ENCODE results near the gene RELA.
"Not testable (repeated sequence)": the region's sequence is repeated elsewhere in the genome, so short reads cannot be mapped to it uniquely, and the experiment has no call there.

RELA gene

DNA sequence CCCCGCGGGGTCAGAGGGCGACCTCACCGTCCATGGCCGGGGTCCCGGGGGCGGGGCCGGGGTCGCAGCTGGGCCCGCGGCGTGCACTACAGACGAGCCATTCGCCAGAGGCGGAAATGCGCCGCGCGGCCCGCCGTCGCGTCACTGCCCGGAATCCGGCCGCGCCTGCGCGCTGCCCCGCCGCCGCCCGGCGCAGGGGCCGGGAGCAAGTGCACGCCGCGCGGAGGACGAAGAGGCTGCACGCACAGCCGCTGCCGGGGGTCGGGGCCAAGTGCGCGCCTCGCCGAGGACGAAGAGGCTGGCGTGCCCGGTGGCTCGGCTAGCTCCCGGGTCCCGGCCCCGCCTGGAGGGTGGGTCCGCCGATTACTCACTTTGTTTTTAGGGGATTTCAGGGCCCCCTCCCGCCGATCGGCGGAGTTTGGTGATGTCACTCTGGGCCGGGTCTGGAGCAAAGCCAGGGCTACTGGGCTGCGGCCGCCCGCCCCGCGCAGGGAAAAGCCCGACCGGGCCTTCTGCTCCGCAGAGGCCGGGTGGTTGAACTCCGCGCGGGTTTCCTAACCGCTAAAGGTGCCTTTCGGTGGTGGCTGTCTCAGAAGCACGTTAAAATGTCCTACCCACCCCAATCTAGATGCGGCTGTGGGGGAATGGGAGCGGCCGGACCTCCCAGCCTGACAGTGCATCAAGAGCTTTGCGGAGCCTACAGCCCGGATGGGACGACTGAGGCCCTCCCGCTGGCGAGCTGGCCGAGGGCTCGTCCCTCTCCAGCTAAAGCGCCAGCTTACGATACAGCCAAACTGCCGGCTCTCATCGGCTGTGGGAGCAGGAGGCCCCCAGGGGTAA, at the start of gene RELA:
Gene RELA, minus strand, starts transcription at position 118 of the 840 bp plus-strand sequence. Its CDS starts 84 bp downstream, at position 34.
- peak; percentile 88 to 95 (median 90) for DNase-seq

DNA sequence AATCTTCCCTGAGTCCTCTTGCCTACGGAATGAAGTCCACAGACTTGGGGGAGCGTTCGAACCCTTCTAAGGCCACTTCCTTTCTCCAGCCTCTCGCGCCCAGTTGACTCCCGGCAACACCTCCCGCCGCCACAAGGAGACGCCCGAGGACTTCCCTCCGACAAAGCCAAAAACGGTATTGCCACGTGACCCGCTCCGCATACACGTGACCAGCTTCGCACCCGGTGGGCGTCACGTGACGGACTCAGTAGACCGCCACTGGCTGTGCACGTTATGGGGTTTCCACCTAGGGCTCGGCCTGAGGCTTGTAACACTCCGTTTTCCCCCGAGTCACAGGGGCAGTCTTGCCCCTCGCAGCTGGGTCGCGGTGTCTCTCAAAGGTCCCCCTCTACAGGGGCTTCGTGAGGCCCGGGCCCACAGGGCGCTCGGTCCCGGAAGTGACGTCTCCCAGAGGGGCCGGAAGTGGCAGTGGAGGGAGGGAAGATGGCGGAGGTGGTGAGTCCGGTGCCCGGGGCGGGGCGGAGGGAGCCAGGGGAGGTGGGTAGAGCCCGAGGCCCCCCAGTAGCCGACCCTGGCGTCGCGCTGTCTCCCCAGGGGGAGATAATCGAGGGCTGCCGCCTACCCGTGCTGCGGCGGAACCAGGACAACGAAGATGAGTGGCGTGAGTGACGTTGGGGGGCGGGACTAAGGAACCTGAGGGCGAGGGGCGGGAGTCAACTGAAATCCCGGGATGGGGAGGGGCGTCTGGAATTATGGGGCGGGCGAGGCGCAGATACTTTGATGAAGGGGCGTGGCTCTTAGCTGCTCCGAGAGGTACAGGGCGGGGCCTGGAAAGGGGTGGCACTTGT, 49.3 kb upstream of the RELA start, which contains the start of gene KAT5:
Gene KAT5, plus strand, starts transcription at position 468 of the 848 bp plus-strand sequence. Its CDS starts 16 bp downstream, at position 484.
- peak; percentile 98 to 100 (median 100) for DNase-seq

DNA sequence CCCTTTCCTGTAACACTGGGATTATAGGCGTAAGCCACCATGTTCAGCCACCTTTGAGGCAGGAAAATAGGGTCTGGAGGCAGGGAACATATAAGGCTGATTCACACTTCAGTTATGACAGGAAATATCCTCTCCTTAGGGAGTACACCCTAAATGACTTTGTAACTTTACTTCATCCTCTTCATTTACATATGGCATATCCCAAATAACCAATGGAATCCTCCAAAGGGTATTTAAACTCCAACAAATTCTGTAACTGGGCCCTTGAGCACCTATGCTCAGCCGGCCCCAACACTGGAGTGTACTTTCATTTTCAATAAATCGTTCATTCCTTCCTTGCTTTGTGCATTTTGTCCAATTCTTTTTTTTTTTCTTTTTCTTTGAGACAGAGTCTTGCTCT, 47.7 kb upstream of the RELA start:
- no peak for DNase-seq

DNA sequence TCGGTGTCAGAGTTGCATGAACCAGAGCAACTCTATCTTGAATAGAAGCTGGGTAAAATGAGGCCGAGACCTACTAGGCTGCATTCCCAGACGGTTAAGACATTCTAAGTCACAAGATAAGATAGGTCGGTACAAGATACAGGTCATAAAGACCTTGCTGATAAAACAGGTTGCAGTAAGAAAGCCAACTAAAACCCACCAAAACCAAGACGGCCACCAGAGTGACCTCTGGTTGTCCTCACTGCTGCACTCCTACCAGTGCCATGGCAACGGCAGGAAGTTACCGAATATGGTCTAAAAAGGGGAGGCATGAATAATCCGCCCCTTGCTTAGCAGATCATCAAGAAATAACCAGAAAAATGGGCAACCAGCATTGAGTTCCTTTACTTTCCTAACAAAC, 46.9 kb upstream of the RELA start:
- DNase-seq = no peak

DNA sequence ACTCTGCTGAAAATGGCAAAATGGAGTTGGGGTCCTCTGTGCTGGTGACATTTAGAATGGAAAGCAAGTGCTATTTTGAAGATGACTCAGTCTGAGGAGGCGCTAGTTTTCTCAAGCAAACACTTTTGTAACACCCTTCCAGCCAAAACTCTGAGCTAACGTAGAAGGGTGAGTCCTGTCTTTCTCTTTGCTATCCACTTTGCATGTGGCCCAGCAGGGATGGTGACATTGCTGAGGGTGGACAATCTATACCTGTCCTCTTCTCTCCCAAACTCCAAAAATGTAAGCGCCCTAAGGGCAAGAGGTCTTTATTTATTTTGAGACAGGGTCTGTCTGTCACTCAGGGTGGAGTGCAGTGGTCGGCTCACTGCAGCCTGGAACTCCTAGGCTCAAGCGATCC, 45.7 kb upstream of the RELA start:
- no peak for DNase-seq

DNA sequence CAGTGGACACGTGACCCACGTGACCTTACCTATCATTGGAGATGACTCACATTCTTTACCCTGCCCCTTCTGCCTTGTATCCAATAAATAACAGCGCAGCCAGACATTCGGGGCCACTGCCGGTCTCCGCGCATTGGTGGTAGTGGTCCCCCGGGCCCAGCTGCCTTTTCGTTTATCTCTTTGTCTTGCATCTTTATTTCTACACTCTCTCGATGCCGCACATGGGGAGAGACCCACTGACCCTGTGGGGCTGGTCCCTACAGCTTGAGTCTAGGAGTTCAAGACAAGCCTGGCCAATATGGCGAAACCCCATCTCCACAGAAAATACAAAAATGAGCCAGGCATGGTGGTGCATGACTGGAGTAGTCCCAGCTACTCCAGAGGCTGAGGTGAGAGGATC, 44.3 kb upstream of the RELA start:
- not testable (repeated sequence) for DNase-seq

DNA sequence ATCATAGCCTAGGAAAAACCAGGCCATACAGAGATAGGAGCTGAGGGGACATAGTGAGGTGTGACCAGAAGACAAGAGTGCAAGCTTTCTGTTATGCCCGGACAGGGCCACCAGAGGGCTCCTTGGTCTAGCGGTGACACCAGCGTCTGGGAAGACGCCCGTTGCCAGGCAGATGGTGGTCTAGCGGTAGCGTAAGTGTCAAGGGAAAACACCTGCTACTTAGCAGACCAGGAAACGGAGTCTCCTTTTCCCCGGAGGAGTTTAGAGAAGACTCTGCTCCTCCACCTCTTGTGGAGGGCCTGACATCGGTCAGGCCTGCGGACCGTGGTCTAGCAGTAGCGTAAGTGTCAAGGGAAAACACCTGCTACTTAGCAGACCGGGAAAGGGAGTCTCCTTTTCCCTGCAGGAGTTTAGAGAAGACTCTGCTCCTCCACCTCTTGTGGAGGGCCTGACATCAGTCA, 43.6 kb upstream of the RELA start:
- peak; percentile 49 to 85 (median 65) for DNase-seq

DNA sequence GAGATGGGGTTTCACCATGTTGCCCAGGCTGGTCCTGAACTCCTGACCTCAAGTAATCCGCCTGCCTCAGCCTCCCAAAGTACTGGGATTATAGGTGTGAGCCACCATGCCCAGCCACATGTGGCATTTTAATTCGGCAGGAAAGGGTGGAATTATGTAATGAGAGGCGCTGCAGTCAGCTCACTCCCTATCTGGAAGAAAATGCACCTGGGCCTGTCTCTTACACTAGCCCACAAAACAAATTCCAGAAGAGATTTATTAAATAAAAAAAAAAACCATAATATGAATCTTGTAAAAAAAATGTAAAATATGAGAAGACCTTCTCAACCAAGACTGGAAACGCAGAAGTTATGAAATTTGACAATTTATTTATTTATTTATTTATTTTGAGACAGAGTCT, 41.1 kb upstream of the RELA start:
- no peak for DNase-seq

DNA sequence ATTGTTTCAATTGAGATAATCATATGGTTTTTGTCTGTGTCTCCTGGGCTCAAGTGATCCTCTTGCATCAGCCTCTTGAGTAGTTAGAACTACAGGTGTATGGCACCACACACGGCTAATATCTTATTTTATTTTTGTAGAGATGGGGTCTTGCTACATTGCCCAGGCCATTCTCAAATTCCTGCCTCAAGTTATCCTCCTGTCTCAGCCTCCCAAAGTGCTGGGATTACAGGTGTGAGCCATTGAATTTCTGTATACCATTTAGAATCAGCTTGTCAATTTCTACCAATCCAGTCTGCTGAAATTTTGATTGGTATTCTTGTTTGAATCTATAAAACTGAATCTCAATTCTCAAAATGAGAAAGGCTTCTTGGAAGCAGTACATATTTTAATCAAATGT, 39.0 kb upstream of the RELA start:
- DNase-seq = no peak

DNA sequence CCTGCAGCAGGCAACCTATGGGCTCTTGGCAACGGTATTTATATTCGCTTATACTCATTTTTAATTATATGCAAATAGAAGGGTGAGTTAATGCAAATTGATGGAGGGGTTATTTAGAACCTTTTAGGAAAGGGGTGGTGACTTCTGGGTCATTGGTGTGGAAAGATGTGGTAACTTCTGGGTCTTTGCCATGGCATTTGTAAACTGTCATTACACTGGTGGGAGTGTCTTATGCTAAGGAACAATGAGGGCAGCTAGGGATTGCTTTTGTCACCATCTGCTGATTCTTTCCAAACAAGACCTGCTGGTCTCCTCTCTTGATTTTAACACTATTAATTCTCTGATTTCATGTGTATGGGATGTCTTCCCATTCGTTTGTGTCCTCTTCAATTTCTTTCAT, 37.7 kb upstream of the RELA start:
- peak in 1 of 3 experiments; percentile 18 for DNase-seq

DNA sequence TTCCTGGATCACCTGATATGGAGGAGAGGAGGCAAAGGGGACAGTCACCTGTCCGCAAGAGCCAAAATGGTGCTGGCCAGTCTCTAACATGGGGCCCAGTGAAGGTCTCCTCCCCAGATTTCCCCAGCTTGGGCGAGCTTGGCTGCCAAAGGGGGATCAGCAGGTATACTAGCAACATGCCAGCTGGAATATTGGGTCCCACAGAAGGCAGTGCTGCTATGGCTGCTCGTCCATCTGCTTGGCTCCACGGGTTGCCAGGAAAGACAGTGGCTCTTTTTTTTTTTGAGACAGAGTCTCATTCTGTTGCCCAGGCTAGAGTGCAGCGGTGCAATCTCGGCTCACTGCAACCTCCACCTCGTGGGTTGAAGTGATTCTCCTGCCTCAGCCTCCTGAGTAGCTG, 36.6 kb upstream of the RELA start:
- DNase-seq = no peak

DNA sequence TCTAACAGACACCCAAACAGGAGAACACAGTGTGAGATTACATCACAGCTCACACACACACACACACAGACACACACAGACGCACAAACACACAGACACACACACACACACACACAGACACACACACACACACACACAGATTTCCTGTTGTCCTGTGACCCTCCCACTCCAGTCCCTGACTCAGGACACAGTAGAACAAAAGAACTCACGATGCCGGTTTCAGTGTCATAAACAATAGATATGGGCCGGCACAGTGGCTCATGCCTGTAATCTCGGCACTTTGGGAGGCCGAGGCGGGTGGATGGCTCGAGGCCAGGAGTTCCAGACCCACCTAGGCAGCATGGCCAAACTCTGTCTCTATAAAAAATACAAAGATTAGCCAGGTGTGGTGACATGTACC, 35.5 kb upstream of the RELA start:
- DNase-seq = no peak

DNA sequence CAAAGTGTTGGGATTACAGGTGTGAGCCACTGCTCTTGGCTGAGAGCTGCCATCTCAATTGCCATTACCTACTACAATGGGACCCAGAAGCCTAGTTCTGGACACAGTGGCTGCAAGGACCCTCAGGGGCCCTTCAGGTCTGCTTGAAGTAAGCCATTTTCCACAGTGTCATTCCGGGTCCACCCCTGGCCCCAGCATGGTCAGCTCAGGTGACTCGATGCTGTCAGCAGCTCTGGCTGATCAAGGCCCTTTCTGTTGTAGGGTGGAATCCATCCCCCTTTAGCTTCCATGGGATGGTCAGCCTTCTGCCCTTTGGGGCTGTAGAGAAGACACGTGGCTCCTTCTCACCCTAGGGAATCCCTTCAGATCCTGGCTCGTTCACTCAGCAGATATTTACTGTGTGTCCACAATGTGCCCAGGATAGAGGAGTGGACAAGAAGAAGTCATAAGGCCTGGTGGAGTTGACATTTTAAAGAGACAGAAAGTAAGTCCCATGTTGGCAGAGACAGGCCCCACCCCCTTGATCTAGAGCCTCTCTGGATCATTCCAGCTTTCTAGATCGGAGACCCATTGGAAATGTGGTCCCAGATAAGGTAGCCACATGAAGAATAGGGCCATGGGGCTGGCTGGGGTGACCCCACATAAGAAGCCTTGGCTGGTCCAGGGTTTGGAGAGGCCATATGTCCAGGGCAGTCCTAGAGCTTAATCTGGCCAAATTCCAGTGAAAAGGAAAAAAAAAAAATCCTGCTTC, 34.3 kb upstream of the RELA start:
- DNase-seq = no peak

DNA sequence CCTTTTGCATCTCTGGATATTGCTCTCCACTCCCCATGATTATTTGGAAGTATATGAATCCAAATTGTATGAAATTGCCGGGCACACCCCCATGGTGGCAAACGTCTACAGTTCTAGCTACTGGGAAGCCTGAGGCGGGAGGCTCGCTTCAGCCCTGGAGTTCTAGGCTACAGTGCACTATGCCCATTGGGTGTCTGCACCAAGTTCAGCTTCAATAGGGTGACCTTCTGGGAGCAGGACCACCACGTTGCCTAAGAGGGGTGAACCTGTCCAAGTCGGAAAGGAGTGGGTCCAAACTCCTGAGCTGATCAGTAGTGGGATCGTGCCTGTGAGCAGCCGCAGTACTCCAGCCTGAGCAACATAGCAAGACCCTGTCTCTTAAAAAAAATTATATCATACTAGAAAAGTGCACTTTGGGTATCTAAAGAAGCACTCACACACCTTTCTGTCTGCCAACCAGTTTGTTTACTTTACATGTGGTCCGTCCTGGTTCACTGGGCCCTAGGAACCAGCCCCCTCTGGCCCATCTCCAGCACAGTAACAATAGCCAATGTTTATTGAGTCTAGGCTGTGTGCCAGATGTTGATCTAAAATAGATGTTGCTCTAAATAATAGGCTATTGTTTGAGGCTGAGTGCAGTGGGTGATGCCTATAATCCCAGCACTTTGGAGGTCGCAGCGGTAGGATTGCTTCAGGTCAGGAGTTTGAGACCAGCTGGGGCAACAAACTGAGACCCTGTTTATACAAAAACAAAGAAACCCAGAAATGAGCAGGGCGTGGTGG, 32.9 kb upstream of the RELA start:
- peak; percentile 15 to 90 (median 66) for DNase-seq

DNA sequence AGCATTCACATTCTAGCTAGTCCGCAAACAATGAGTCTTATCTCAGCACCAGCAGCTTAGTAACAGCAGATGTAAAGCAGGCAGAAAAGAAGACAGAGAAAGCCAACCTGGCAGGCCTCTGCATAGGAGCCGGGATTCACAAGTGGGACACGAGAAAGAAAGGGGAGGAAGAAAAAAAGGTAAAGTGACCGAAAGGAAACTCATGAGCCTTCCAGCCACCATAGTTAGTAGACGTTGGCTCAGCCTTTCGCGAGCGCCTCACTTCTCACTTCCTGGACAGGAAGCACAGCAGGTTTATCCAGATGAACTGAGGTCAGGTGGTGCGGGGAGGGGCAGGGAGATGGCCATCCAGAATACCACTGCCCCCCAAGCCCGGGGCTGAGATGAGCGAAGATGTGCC, 29.7 kb upstream of the RELA start:
- DNase-seq = no peak

DNA sequence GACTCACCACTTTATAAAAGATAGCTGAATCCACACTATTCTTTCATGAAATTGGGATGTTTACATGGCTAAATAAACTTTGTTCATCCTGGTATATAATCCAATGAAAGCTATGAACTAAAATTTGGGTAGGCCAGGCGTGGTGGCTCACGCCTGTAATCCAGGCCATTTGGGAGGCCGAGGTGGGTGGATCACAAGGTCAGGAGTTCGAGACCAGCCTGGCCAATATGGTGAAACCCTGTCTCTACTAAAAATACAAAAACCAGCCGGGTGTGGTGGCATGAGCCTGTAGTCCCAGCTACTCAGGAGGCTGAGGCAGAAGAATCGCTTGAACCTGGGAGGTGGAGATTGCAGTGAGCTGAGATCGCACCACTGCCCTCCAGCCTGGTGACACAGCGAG, 29.1 kb upstream of the RELA start:
- DNase-seq = not testable (repeated sequence)

DNA sequence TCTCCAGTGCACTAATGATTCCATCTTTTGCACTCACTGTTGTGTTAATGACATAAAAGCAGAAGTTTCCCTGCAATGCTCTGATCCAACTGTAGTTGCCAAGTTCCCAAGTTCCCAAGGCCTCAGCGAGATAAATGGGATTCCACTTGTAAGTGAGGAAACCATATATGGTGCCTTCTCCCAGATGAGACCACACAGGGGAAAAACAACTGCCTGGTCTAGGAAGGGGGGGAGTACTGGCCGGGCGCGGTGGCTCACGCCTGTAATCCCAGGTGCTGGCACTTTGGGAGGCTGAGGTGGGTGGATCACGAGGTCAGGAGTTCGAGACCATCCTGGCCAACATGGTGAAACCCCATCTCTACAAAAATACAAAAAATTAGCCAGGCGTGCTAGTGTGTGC, 23.3 kb upstream of the RELA start:
- DNase-seq = no peak

DNA sequence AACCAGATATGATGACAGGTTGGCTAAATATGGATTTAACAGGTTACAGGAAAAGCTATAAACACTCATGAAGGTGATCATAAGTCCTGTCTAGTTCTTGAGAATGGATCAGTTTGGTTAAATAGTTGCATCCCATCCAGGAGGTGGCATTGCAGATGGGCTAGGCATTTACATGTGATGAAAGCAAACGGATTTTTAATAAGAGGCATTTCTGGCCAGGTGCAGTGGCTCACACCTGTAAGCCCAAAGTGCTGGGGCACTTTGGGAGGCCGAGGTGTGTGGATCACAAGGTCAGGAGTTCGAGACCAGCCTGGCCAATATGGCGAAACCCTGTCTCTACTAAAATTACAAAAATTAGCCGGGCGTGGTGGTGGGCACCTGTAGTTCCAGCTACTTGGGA, 20.8 kb upstream of the RELA start:
- DNase-seq = not testable (repeated sequence)

DNA sequence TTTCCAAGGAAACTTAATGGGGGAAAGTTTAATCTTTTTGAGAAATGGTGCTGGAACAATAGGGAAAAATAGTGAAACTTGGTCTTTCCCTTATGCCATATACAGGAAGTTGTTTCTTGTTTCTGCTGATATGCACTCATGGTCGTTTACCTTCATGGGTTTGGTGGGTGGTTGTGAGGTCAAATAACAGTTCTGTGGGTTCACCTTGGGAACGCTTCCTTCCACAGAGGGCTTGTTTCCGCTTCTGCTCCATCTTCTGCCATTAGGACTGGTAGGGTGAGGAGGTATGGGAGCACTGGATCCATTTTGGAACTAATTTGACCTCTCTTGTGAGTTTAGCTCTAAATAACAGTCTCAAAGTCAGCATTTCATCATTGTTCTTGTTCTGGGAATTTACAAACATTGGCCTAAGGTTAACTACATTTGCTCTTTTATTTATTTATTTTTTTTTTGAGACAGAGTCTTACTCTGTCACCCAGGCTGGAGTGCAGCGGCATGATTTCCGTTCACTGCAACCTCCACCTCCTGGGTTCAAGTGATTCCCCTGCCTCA, 17.6 kb upstream of the RELA start:
- DNase-seq = no peak

DNA sequence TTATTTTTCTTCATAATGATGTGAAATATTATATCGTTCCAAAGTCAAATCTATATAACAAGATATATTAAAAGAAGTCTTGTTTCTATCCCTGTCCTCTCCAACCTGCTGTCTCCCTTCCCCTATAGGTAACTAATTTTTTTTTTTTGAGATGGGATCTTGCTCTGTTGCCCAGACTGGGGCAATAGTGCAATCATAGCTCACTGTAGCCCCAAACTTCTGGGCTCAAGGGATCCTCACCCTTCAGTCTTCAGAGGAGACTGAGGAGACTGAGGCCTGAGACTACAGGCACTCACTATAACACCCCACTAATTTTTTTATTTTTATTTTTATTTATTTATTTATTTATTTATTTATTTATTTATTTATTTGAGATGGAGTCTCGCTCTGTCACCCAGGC, 10.3 kb upstream of the RELA start:
- DNase-seq = no peak

DNA sequence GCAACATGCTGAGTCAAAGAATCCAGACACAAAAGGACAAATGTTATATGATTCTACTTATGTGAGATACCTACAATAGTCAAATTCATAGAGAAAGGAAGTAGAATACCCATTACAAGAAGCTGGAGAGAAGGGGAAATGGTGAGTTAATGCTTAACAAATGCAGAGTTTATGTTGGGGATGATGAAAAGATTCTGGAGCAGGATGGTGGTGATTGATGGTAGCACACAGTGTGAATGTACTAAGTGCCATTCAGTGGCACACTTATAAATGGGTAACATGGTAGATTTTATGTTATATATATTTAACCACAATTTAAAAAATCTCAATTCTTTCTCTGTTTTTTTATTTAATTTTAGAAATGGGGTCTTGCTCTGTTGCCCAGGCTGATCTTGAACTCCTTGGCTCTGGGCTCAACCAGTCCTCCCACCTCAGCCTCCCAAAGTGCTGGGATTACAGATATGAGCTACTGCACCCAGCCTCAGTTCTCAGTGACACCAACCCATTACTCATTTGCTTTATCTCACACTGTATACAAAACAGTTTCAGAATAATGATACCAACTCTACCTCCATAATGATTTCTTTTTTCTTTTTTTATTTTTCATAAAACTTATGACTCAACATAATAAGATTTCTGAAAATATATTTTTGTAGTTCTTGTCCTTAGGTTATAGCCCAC, 9.6 kb upstream of the RELA start:
- DNase-seq = no peak

Data from NCI-H1417 (cell line).